Neural cell (in vitro differentiated cells): Measurements from ENCODE around the gene HERC2.

Source experiments
- CTCF ChIP-seq: fragments of 450-650 bp; IDR thresholded peaks from 2 replicates; pipeline ENCODE4 v1.5.1; 2014; ENCODE audit warnings: antibody characterized with exemption, mild to moderate bottlenecking, moderate library complexity; ENCODE audit not compliant: poor library complexity, severe bottlenecking
- EP300 ChIP-seq: fragments of 450-650 bp; conservative IDR thresholded peaks from 2 replicates; pipeline ENCODE4 v1.6.1; 2014; ENCODE audit warnings: antibody characterized with exemption, mild to moderate bottlenecking, moderate library complexity; ENCODE audit not compliant: poor library complexity, severe bottlenecking
- EZH2 ChIP-seq: fragments of 200-600, 300-800 bp; shearing (Covaris generic), sonication (generic); IDR thresholded peaks from 2 replicates; pipeline ENCODE4 v1.6.1; 2014; ENCODE audit warnings: antibody characterized with exemption, low read length, borderline replicate concordance, mild to moderate bottlenecking; ENCODE audit not compliant: insufficient read depth, poor library complexity, severe bottlenecking
- MXI1 ChIP-seq: fragments of 450-650 bp; conservative IDR thresholded peaks from 2 replicates; pipeline ENCODE4 v1.6.1; 2014; ENCODE audit warnings: antibody characterized with exemption, mild to moderate bottlenecking; ENCODE audit not compliant: poor library complexity, severe bottlenecking
- RAD21 ChIP-seq: fragments of 450-650 bp; conservative IDR thresholded peaks from 2 replicates; pipeline ENCODE4 v1.6.1; 2014; ENCODE audit warnings: antibody characterized with exemption, mild to moderate bottlenecking, moderate library complexity
- REST ChIP-seq: IDR thresholded peaks from 2 replicates; pipeline ENCODE4 v1.6.1; 2012; ENCODE audit warnings: borderline replicate concordance

- no peak for TF ChIP-seq CTCF
- TF ChIP-seq MXI1, result no peak
- no peak for TF ChIP-seq REST
- TF ChIP-seq RAD21, result no peak
- no peak for TF ChIP-seq EZH2
- no peak for TF ChIP-seq EP300
Measured at GRCh38 chr15:28271697-28272260, 50.2 kb downstream of the HERC2 start.
